ENCODE results near the gene SPOCK2.

DNA sequence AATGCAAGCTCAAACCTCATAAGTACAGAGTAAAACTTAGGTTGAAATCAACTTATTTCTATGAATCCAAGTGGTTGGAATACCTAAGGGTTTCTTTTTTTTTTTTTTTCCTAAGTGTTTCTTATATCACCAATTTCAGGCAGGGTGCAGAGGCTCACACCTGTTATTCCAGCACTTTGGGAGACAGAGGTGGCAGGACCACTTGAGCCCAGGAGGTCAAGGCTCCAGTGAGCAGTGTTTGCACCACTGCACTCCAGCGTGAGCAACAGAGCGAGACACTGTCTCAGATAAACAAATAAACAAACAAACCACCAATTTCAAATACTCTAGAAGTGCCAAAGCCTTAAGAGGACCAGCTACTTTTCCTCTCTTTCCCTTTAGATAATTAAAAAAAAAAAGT is 39.2 kb upstream of the SPOCK2 start:
- TF ChIP-seq EZH2phosphoT487 (IDR thresholded peaks at IDR 0.05; ENCODE audit: low read depth), result no peak
- TF ChIP-seq, protein P1, sequence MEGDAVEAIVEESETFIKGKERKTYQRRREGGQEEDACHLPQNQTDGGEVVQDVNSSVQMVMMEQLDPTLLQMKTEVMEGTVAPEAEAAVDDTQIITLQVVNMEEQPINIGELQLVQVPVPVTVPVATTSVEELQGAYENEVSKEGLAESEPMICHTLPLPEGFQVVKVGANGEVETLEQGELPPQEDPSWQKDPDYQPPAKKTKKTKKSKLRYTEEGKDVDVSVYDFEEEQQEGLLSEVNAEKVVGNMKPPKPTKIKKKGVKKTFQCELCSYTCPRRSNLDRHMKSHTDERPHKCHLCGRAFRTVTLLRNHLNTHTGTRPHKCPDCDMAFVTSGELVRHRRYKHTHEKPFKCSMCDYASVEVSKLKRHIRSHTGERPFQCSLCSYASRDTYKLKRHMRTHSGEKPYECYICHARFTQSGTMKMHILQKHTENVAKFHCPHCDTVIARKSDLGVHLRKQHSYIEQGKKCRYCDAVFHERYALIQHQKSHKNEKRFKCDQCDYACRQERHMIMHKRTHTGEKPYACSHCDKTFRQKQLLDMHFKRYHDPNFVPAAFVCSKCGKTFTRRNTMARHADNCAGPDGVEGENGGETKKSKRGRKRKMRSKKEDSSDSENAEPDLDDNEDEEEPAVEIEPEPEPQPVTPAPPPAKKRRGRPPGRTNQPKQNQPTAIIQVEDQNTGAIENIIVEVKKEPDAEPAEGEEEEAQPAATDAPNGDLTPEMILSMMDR (IDR thresholded peaks at IDR 0.05; ENCODE audit: low read depth, low read length), result no peak

All from OCI-LY3 (cell line).